ENCODE results near the gene TRPM3.
A peak's percentile ranks its signal among the peaks of the same experiment; 100 is the strongest.
"Not testable (repeated sequence)": the region's sequence is repeated elsewhere in the genome, so short reads cannot be mapped to it uniquely, and the experiment has no call there.

Gene TRPM3

DNA sequence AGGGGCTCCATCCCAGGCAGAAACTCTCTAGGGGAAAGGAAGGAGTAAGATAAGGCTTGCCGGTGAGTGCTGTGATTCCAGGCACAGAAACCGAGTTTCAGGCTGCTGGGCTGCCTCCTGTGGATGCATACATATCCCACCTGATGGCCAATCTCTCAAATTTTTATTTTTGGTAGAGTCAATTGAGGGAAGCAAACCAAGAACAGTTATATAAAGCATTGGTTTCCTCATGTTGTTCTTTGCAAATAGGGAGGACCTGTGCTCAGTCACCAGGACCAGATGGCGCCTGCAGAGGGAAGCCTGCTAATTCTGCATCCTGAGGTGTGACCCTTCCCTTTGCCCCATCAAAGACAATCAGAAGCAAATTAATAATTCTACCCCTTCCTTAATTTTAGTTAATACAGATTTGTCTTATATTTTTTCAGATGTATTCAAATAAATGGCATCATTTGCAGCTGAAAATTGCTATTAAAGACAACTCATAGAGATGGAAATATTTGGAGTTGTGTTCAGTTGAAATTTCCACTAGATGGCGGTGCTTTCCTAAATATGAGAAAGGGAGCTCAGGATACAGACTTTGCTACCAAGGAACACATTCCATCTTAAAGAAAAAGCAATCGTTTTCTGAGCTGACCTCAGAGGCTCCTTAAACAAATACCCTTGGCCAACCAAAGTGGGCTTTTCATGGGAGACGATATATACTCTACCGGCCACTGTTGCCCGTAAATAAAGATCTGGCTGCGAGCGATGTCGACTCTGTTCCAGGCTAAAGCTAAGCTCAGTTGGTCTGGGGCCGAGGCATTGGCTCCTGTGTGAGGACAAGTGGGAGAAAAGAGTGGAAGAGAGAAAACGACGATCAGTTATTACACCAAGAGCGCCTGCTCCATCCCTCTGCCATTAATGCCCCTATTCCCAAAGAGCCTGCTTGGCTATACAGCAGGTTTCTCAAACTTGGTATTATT is 481.3 kb downstream of the TRPM3 start:
- DNase-seq, result no peak

DNA sequence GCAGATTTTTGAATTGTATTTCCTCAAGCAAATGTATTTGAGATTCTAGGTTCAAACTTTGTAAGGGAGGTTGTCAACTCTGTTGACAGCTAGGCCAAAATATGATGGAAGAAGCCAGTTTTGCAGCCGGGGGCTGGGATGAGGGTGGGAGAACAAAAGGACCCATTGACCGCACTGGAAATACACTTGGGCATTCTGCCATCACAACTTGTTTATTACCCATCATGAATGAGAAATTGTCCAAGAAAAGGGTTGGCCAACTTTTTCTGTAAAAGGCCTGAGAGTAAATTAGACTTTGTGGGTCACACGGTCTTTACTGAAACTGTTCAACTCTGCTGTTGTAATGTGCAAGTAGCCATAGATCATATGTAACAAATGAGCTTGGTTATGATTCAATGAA is 485.6 kb downstream of the TRPM3 start:
- no peak for DNase-seq

DNA sequence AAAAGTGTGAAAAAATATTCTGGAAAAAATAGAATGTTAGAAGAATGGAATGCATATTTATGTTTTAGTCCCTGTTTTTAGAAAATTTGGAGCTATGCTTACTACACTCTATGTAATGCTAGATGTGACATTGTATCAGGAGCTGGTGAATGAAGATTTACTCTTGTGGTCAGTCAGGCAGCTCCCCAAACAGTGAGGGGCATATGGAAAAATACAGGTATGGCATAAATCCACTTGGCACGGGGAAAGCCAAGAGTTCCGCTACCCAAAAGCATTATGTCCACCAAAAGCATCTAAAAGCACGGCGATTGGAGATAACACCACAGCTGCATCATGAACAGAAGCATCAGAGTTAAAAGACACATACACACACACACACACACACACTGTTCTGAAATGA is 486.7 kb downstream of the TRPM3 start:
- DNase-seq, result no peak

DNA sequence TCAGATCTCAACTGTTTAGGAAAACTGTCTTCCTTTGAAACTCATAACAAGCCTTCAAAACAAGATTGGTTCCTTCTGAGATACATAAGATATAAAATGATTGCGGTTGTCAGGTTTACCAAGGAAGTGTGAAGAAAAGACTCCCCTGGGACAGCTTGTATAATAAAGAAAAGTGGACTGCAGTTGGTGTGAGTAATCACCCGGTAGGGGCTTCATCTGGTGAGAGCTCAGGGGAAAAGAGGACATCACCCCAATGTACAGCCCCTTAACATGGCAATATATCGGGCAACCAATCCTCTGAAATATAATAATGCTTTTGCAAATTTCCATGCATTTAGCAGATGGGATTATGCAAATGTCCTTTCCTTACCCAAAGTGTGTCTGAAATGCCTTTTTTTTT is 490.4 kb downstream of the TRPM3 start:
- no peak for DNase-seq

DNA sequence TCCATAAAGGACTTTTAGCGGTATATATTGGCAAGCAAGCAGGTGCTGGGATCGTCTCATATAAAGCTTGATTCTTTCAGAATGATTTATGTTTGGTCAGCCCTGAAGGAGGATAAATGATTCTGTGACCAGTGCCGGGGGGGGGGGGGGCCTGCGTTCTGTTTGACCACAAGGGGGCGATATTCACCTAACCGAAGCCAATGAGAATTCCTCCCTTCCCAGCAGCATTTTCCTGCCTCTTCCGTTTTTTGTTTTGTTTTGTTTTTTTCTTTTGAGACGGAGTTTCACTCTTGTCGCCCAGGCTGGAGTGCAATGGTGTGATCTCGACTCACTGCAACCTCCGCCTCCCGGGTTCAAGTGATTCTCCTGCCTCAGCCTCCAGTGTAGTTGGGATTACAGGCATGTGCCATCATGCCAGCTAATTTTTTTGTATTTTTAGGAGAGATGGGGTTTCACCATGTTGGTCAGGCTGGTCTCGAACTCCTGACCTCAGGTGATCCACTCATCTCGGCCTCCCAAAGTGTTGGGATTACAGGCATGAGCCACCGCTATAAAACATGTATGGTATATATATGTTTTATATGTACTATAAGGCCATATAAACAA is 492.2 kb downstream of the TRPM3 start:
- DNase-seq, result not testable (repeated sequence)

DNA sequence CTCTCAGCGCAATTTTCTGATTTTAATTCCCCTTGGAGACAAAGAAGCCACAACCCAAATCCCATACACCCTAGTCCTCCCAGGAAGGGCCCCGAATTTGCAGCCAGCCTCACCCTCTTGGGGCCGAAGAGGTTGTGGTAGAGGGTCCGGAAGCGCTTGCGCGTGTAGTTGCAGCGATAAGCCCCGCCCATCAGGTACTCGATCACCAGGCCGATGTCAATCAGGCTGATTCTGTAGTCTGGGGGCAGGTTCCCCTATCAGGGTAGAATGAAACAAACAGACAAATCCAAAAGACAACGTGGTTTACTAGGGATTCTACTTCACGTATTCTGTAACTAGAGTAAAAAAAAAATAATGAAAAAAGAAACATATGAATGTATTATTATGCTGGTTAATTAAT is 496.3 kb downstream of the TRPM3 start:
- DNase-seq, result no peak

DNA sequence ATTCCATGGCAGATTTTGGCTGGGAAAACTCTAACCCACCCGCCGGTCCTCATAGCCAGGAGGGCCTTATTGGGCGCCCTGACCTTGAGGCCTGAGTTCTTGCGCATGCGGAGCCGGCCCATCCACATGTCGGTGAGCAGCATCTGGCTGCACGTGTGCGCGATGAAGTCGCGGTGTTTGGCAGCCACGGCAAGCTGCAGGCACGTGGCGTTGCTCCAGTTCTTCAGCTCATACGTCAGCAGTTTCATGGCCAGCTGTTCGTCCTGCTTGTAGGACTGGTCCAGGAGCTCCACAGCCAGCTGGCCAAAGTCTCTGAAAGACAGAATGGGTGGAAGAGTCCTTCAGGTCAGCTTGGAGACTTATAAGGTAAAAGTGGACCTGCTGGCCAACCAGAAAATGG is 502.6 kb downstream of the TRPM3 start:
- DNase-seq, result no peak

DNA sequence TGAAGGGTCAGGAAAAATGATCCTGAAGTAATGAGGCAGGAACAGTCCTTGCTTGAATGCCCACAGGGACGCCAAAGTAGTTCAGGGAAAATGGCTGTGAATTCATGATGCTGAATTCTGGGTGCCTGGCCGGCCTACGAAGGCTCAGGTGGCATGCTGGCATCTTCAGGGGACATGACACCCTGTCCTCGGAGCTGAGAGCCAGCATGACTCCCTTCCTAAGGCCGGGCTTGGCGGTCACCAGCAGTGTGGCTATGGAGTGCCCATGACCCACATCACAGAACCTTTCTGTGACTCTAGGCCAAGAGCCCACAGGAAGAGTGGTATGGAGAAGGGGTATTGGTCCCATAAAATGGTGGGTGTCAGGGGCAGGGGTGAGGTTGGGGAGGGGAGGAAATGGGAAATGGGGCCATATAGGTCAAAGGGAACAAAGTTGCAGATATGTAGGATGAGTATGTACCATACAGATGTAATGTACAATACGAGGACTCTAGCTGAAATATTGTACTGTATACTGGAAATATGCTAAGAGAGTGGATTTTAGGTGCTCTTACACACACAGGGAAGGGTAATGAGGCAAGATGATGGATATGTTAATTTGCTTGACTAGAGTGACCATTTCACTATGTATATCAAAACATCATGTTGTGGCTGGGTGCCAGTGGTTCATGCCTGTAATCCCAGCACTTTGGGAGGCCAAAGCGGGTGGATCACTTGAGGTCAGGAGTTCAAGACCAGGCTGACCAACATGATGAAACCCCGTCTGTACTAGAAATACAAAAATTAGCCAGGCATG is 504.2 kb downstream of the TRPM3 start:
- DNase-seq, result no peak

DNA sequence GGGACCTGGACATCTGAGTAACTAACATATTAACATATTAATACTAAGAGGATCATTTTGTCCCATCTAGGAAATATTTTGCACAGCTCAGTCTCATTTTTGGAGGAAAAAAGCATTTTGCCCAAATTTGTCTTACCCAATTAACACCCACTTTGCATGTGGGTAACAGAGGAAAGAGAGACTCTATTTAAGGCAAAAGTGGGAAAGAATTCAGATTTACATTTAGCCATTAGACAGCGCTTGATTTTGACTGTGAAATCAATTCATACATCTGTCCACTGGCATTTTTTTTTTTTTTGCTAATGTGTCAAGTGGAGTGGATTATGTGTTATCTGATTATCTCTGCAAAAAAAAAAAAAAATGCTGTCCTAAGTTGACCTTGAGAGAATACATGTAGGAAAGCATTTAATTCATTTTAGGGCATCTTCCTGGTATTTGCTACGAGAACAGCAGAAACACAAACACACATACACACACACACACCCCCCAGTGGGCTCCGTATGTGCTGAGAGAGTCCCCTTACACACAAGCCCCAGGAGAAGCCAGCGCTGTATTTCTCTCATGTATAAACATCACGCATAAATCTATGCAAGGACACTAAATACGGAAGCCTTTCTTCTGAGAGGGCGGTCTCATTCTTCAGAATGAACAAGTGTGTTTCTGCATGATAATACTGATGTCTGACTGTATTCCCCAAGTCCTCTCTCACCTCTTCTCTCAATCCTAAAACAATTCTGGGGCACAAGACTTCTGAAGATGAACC is 505.0 kb downstream of the TRPM3 start:
- DNase-seq, result no peak

DNA sequence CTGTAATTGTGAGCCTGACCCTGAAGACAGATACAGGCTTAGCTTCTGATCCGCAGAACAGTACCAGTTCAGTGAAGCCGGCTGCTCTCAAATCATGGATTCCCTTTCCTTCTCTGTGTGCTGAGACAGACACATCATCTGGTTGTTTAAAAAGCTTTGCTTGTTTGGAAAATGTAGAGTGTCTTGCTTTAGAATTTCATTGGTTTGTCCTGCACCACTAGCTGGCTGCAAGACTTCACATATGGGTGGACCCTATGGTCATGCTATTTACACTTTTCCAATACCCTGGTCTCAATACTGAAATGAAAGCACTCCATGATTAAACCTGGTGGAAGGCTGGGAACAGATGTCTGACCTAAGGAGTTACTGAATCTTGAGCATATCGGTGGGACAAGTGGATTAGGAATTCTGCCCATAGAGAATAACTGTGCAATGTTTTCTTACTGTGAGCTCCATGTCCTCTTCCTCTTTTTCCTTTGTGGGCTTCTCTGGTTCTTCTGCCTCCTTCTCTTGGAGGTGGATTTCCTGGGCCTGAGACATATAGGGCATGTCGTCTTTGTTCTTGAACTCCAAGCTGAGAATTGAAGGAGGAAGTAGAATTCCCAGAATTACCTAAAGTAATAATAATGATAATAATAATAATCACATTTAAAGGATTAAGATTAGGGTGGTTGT is 505.8 kb downstream of the TRPM3 start:
- DNase-seq, result no peak

DNA sequence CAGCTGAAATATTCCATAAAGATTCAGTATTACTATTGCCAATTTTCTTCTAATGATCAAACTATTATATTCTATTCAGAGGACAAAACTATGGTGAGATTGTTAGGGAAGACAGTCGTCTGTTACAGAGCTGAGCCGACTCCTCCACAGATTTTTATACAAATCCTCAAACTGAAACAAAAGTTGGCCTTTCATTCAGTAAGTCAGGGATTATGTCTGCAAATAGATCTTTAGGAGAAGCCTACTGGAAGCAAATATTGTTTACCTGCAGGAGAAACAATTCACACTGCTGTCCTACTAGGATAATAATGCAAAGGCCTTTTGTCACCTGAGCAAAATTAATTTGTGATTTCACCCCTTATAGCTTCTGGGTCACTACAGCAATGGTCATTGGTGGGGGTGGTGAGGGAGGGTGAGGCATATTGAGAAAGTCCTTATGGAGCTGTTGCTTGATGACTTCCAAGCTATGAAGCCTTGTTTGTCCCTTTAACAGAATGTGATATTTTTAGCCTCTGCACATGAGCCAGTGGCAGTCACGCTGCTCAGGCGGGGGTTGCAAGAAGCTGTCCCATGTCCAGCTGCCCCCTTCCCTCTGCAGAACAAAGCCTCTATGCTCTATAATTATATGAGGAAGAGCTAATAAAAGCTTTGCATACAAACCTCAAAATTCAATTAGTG is 506.5 kb downstream of the TRPM3 start:
- no peak for DNase-seq

DNA sequence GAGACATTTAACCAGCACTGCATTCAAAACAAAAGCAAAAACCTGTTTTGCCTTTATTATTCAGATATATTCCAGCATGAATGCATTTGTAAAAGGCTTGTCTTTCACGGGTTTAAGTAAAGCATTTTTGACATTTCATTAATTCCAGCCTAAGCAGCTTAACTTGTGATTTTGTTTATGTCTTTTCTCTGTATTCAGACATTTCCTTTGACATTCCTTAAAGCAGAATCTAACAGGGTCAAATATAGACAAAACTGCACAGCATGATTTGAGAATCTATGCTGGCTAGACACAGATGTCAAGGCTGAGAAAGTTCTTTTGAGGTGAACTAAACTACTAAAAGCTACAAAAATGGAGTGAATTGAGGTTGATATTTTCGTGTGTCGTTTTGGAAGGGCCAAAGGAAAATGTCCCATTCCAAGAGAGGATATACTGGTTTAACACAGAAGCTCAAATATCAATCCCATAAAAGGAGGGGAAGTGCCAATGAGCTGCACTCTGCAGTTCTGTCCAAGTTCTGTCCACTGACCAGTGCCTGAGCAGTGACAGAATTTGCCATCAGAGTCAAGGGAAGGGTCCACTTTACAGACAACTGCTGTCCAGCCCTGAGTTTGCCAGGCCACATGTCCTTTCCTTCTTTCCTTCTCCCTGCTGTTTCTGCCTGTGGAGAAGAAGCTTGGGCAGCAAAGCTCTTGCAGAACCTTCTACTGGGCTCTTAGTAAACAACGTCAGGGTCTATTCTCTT is 508.2 kb downstream of the TRPM3 start:
- no peak for DNase-seq

DNA sequence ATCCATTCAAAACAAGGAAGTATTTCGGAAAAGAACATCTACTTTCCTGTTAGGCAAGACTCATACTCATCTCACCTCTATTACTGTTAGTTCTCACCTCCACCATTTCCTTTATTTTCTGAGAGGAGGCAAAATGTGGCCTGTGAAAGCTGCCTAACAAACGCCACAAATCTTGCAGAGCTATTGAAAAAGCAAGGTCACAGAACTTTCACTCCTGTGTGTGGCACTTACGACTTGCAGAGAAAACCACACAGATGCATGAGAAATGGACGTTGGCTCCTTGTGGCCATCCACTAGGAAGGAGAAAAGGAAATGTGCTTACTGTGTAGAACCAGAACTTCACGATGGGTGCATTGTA is 511.2 kb downstream of the TRPM3 start:
- no peak for DNase-seq

DNA sequence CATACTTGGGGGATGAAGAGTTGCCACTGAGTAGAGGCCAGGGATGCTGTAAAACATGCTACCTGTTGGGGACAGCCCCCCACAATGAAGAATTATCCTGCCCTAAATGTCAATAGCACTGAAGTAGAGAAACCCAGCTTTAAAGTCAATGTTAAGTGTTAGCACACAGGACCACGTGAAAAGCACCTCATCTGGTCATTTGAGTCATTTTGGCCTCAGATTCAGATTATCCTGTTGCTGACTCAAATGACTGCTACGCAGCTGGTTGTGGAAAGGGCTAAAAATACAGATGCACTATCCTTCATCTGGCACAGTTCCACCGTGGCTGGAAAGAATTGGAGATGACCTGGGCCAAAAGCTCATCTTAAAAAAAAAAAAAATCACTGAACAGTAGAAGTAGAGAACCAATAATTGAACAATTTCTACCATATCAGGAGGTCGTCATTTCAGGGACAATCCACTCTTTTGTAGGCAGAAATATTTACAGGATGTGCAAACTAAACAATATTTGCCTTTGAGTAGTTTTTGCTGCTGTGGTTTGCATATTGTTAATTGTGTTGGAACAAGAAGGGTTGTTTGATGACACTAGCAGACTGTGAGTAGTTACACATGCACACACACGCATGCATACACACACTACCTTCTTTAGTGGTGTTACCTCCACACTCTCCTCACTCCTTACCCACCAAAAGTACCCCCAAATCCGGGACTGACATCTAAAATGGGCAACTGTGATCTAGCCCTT is 511.7 kb downstream of the TRPM3 start:
- DNase-seq, result no peak

DNA sequence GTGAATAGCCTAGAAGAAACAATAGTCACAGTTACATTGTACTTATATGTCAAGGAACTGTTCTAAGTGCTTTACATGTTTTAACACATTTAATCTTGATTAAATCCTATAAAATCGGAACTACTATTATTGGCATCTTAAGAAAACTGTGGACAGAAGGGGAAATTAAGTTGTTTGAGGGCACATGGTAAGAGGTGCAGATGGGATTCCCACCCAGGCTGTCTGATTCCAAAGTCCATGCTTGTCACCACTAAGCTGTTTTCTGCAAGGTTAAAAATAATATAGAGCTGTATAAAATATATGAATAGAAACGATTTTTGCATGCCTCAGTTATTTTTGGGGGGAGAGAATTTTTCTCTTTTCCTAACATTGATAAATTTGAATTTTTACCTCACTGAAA is 512.4 kb downstream of the TRPM3 start:
- no peak for DNase-seq

DNA sequence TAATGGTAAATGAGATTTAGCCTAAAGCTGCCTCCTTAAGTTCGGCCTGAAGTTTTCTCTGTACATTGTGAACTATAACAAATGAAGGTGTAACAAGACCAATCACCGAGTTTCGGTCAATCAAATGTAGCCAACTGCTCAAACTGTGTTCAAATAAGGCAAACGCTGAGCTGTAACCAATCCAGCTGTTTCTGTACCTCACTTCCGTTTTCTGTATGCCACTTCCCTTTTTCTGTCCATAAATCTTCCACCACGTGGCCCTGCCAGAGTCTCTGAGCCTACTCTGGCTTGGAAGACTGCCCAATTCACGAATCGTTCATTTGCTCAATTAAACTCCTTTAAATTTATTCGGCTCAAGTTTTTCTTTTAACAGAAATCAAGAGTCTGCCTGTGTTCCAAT is 513.5 kb downstream of the TRPM3 start:
- no peak for DNase-seq

DNA sequence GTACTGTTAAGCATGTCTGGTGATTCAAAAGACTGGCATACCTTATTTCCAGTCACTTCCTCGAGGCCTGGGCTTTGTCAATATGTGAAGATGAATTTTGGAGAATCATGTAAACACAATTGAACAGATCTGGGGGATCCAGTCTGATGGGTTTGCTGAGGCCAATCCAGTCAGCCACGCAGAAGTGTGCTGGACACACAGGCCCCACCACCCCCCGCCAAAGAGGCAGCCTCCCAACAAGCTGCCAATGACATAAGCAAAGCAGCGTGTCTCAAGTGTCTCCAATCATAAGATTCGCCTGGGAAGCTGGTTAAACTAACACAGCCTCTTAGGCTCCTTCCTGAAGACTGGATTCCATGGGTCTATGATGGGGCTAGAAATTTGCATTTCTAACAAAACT is 514.1 kb downstream of the TRPM3 start:
- no peak for DNase-seq

DNA sequence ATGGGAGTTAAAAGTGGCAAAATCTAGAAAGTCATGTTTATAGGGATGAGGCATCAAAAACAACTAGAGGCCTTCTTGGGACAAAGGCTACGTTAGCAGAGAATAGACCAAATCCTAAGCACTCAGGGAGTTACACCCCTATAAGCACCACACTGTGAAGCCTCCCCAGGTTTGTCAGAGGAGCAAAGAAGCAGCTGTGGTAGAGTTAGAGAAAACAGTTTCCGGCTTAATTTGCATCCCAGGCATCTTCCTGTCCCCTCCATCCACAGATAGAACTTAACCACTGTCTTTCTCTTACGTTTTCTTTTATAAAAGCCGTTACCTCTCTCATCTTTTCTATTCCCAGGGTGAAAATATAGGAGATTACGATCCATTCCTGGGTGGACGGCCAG is 518.4 kb downstream of the TRPM3 start:
- DNase-seq, result no peak

DNA sequence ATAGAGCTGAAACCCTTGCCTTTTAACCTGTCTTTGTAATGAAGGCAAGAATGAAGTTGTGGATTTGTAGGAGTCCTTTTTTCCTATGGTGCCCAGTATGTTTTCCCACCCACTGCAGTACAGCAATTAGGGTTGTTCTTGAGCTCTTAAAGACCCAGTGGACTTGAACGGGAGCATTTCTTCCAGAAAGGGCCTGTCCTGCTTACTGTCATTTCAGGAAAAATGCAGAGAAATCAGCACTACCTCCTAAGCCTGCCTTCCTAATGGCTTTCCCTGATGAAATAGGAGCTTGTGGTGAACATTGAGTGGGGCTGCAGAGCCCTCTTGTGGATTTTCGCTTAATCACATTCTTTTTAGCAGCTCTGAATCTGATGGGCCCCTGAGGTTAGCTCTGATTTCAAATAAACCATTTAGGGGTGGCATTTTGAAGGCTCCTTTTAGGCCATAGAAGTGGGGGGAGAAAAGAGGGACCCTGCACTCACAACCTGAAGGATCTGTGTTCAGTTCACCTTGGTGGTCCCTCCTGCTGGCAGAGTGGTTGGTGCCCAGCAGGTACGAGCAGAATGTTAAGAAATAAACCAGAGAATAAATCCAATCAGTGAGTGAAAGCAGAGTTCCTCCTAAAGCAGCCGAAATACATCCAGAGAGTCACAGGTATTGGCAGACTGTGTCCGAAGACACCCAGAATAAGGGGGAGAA is 519.0 kb downstream of the TRPM3 start:
- DNase-seq, result peak; percentile 18
